Thyroid gland (tissue), 4 donors: ENCODE measurements around the gene DRP2.

Source experiments
- CTCF ChIP-seq, 6 experiments: fragments of 200-600 bp in 3 of 6; fragments of 450-650 bp in 3 of 6; sonication (generic) in 3 of 6; IDR thresholded peaks; one replicate each; pipeline ENCODE4 v1.5.1; 2016 to 2019; ENCODE audit warnings: antibody characterized with exemption in 6 of 6, mild to moderate bottlenecking in 2 of 6, inconsistent platforms in 1 of 6, moderate library complexity in 1 of 6
- POLR2A ChIP-seq, 2 donors: fragments of 450-650 bp; IDR thresholded peaks; one replicate each; pipeline ENCODE4 v1.6.1; 2017; ENCODE audit warnings: antibody characterized with exemption in 2 of 2, mild to moderate bottlenecking in 2 of 2, moderate library complexity in 1 of 2

- TF ChIP-seq CTCF (IDR thresholded peaks at IDR 0.05) (no peak), POLR2A (IDR thresholded peaks at IDR 0.05) (no peak)
These were observed 28.3 kb upstream of the DRP2 start for GRCh38 chrX:101191217-101191750.
